NOMO-1 (cell line): ENCODE data around the gene DXO.
"Not testable (repeated sequence)": the region's sequence is repeated elsewhere in the genome, so short reads cannot be mapped to it uniquely, and the experiment has no call there.

Experiments
- DNase-seq, 2 experiments: peaks; one replicate each; lab custom pipeline; 2025; ENCODE audit not compliant: unreplicated experiment in 2 of 2; lab: John Stamatoyannopoulos, UW

The DXO gene

GRCh38 chr6:31980195-31980876 is 8.4 kb upstream of the DXO start:
- DNase-seq: not testable (repeated sequence)

- DNase-seq: no peak
Measured at GRCh38 chr6:31979238-31979898, 7.4 kb upstream of the DXO start.

- DNase-seq: no peak
Measured at GRCh38 chr6:31978831-31979230, 6.9 kb upstream of the DXO start.

GRCh38 chr6:31977816-31978431 is 6.0 kb upstream of the DXO start:
- DNase-seq: no peak

- DNase-seq: not testable (repeated sequence)
Measured at GRCh38 chr6:31976065-31976464, 4.1 kb upstream of the DXO start.

GRCh38 chr6:31972709-31973350 is 892 bp upstream of the DXO start:
- no peak for DNase-seq

GRCh38 chr6:31971279-31971992 is 502 bp downstream of the DXO start:
- DNase-seq: no peak

- no peak for DNase-seq
Measured at GRCh38 chr6:31970604-31971271, 1.2 kb downstream of the DXO start.

GRCh38 chr6:31969712-31970603 is 2.0 kb downstream of the DXO start:
- DNase-seq: no peak

- no peak for DNase-seq
Measured at GRCh38 chr6:31968791-31969711, 2.9 kb downstream of the DXO start.

- DNase-seq: no peak
Measured at GRCh38 chr6:31968326-31968725, 3.6 kb downstream of the DXO start.

- no peak for DNase-seq
Measured at GRCh38 chr6:31967926-31968320, 4.0 kb downstream of the DXO start.

- no peak for DNase-seq
Measured at GRCh38 chr6:31966997-31967925, 4.7 kb downstream of the DXO start.

- DNase-seq: no peak
Measured at GRCh38 chr6:31966506-31966905, 5.4 kb downstream of the DXO start.

GRCh38 chr6:31965700-31966099 is 6.2 kb downstream of the DXO start:
- no peak for DNase-seq

GRCh38 chr6:31963921-31964320 is 8.0 kb downstream of the DXO start:
- no peak for DNase-seq

GRCh38 chr6:31961616-31962015 is 10.3 kb downstream of the DXO start:
- no peak for DNase-seq
